ENCODE measurements around the gene PDE6A. TPM values are rescaled to one million over a fixed set of nuclear protein-coding genes. Genes with fewer than 3 reads are reported as not detected.

The PDE6A gene
- polyA plus RNA-seq, 2 of the 4 experiments (the other 2 are of a cell fraction), result 0.28 to 0.35 TPM

- FAIRE-seq (peak; percentile 76), ATAC-seq (peak; percentile 78 to 84)
Measured at GRCh38 chr5:149938279-149938678, 6.3 kb downstream of the PDE6A start.

GRCh38 chr5:149937610-149938009, 7.0 kb downstream of the PDE6A start:
- CTCF ChIA-PET, result interaction anchor here (0.9 to 19.0 kb wide), 5 partner anchors 23 to 103 kb away, joined by 3 to 386 read pairs (median 54); partner anchors contain the start of gene SLC26A2
- 17% methylated on average over 1 of the region's 1 CpG for WGBS (ENCODE audit: missing lambda C conversion rate)
- ATAC-seq, result peak in 1 of 2 experiments; percentile 15; a peak in 2 of 6 replicates
- Histone ChIP-seq H3K4me1 (peaks cover 64% of the 10 kb centered on the region), H3K4me3 (no peak overlapping the region), H3K27ac (peak overlapping the region; percentile 85 to 91), H3K4me2 (peak overlapping the region; percentile 79), H3K9me3 (no peaks in the 10 kb centered on the region)
- no peak for FAIRE-seq
- DNase-seq (ENCODE audit: low read depth in 1 of 2, low spot score in 1 of 2), result peak in 1 of 2 experiments; percentile 55
- POLR2A ChIA-PET, result interaction anchor here (0.5 to 6.5 kb wide), 3 partner anchors 9 to 23 kb away, joined by 3 to 61 read pairs (median 6); partner anchors contain the start of gene SLC26A2
- TF ChIP-seq HOXB5 (CRISPR knock-in tag; IDR thresholded peaks at IDR 0.05) (no peak), HDAC2 (IDR thresholded peaks at IDR 0.05) (no peak), BHLHE40 (IDR thresholded peaks at IDR 0.05; ENCODE audit: low read depth, low read length) (no peak), RCOR1 (IDR thresholded peaks at IDR 0.05; ENCODE audit: low read depth, low read length) (no peak), REST (IDR thresholded peaks at IDR 0.05) (no peak), PBX3 (IDR thresholded peaks at IDR 0.05) (no peak), NR3C1 (IDR thresholded peaks at IDR 0.05) (no peak), KDM1A (IDR thresholded peaks at IDR 0.05; ENCODE audit: low read depth) (no peak), EP300 (IDR thresholded peaks at IDR 0.05) (peak; percentile 43 to 73; a peak in 2 of 5 replicates), PHF8 (IDR thresholded peaks at IDR 0.05; ENCODE audit: borderline replicate concordance, low read depth) (no peak), HMGXB4 (CRISPR knock-in tag; IDR thresholded peaks at IDR 0.05; ENCODE audit: borderline replicate concordance) (no peak), EHF (CRISPR knock-in tag; IDR thresholded peaks at IDR 0.05) (no peak), ESRRA (IDR thresholded peaks at IDR 0.05; ENCODE audit: borderline replicate concordance, low read length) (no peak), HOXA7 (CRISPR knock-in tag; IDR thresholded peaks at IDR 0.05) (no peak)

More at GRCh38 chr5:149938279-149938678, 6.3 kb downstream of the PDE6A start:
- H3K9me3 ChIP-seq, result no peaks in the 10 kb centered on the region
- CTCF ChIA-PET, result no interaction called here
- peaks cover 66% of the 10 kb centered on the region for H3K4me1 ChIP-seq
- no peak overlapping the region for H3K4me3 ChIP-seq
- WGBS (ENCODE audit: missing lambda C conversion rate), result 4% methylated on average over 2 of the region's 2 CpGs
- TF ChIP-seq CBX8 (IDR thresholded peaks at IDR 0.05) (no peak), NPAS2 (CRISPR knock-in tag; IDR thresholded peaks at IDR 0.05; ENCODE audit: borderline replicate concordance) (no peak), ZSCAN20 (CRISPR knock-in tag; IDR thresholded peaks at IDR 0.05) (no peak), BHLHE40 (IDR thresholded peaks at IDR 0.05; ENCODE audit: low read depth, low read length) (no peak), PBX3 (IDR thresholded peaks at IDR 0.05) (peak; percentile 66; the same call in 1 of the 2 replicates), USF2 (IDR thresholded peaks at IDR 0.05) (no peak), RARB (CRISPR knock-in tag; IDR thresholded peaks at IDR 0.05) (no peak), EP300 (IDR thresholded peaks at IDR 0.05) (peak; percentile 37 to 53; a peak in 2 of 5 replicates), GATA3 (IDR thresholded peaks at IDR 0.05; ENCODE audit: borderline replicate concordance) (peak; percentile 81; the same call in 1 of the 2 replicates), MAZ (IDR thresholded peaks at IDR 0.05; ENCODE audit: borderline replicate concordance, low read depth, low read length) (no peak), RFX5 (IDR thresholded peaks at IDR 0.05) (no peak), MAFK (IDR thresholded peaks at IDR 0.05; ENCODE audit: partially characterized antibody) (no peak), MYC (IDR thresholded peaks at IDR 0.05; ENCODE audit: borderline replicate concordance, low read length) (no peak), ESRRA (IDR thresholded peaks at IDR 0.05; ENCODE audit: borderline replicate concordance, low read length) (no peak), CBX2 (IDR thresholded peaks at IDR 0.05; ENCODE audit: borderline replicate concordance, low read depth) (no peak), FOSL2 (IDR thresholded peaks at IDR 0.05) (no peak; the same call in 1 of the 2 replicates), FOSL2 (CRISPR knock-in tag; IDR thresholded peaks at IDR 0.05) (peak; percentile 83), HEYL (CRISPR knock-in tag; IDR thresholded peaks at IDR 0.05) (no peak), EHMT2 (IDR thresholded peaks at IDR 0.05; ENCODE audit: low read depth) (no peak), BCL3 (IDR thresholded peaks at IDR 0.05) (no peak)
- peak; percentile 65 to 91 for DNase-seq (ENCODE audit: low read depth in 1 of 2, low spot score in 1 of 2)
- H3K27ac ChIP-seq, result peak overlapping the region; percentile 85 to 91
- H3K4me2 ChIP-seq, result peak overlapping the region; percentile 79
- POLR2A ChIA-PET, result no interaction called here

All from A549 (cell line).